HG03460 (cell line): Measurements from ENCODE around the gene ABCD1.
"Not testable (repeated sequence)": the region's sequence is repeated elsewhere in the genome, so short reads cannot be mapped to it uniquely, and the experiment has no call there.

Experiments used
- ATAC-seq: cut with Tn5 transposase; IDR thresholded peaks from one replicate; pipeline ENCODE4 v1.9.1; 2021; ENCODE audit not compliant: unreplicated experiment

ABCD1 gene

GRCh38 chrX:153707406-153707805, 17.2 kb upstream of the ABCD1 start:
- no peak for ATAC-seq

DNA sequence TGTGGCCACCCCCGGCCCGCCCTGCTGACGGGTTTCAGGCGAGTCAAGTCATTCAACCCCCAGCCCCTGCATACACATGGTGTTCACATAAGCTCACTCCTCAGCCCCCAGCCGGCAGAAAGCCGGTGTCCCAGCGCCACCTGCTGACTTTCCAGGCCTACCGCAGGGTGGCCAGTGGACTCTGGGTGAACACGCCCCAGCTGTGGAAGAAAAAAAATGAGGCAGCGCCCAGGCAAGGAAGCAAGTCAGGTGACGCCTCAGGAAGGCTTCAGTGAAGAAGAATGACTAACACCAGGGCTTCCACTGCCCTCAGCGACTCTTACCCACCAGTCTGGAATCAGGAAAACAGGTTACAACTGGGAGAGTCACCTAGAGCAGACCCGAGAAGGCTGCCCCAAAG, 16.2 kb upstream of the ABCD1 start:
- no peak for ATAC-seq

- ATAC-seq = no peak
Observed at GRCh38 chrX:153709726-153710674, 14.7 kb upstream of the ABCD1 start.

GRCh38 chrX:153714256-153714655, 10.4 kb upstream of the ABCD1 start:
- ATAC-seq = no peak

- ATAC-seq = no peak
Observed at GRCh38 chrX:153717445-153717844, 7.2 kb upstream of the ABCD1 start.

- no peak for ATAC-seq
Observed at GRCh38 chrX:153719238-153719637, 5.4 kb upstream of the ABCD1 start.

DNA sequence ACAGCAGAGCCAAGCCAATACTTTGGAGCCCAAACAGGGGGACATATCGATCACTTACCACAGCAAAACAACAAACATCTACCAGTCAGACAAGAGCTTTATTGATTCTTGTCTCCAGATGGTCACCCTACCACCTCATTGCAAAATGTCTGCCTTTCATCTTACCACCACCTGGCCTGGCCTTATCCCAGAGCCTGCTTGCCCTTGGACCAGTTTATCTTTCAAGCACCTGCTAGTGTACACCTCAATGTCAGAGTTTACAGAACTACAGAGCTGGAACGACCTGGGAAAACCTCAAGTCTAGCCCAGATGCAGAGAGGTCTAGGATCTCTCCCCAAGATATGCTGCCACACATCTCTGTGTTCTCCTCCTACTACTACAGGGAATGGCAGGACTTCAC, 5.0 kb upstream of the ABCD1 start:
- no peak for ATAC-seq

- no peak for ATAC-seq
Observed at GRCh38 chrX:153722704-153723350, 1.8 kb upstream of the ABCD1 start.

- peak; percentile 31 for ATAC-seq
Observed at GRCh38 chrX:153723351-153724251, 1.1 kb upstream of the ABCD1 start.

GRCh38 chrX:153725039-153725831, 579 bp downstream of the ABCD1 start:
- no peak for ATAC-seq

- no peak for ATAC-seq
Observed at GRCh38 chrX:153725832-153726285, 1.2 kb downstream of the ABCD1 start.

DNA sequence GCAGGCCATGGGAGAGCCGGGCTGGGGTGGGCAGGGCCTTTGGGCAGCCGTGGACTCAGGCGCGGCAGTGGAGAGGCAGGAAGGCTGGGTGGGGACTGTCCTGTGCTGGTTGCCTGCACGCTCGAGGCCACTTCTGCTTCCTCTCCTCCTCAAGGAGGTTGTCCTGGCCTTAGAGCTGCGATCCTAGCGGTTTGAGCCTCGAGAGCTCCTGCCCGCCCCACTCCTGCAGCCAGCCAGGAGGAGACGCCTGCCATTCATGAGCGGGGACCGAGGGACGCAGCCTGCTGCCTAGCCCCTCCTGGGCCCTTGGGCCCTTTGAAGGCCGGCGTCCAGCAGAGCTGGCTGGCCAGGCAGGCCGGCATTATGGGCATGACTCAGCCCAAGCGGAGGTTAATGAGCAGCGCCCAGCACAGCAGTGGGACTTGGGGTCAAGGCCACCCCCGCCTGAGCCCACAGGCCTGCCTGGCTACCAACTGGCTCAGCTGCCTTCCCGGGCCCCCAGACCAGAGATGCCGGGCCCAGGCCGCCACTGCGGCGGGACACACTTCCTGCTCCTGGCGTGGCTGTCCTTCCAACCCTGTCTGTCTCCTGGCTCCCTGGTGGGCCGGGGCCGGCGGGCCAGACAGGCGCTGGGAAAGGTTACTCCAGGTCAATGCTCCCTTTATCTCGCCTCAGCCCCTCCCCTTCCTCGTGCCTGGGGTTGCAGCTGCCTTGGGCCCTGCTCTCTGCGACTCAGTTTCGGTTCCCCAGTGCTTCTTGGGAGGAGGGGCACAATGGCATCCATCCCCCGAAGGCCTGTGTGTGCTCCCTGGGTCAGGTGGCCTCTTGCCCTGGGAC, 1.8 kb downstream of the ABCD1 start:
- peak; percentile 57 for ATAC-seq

GRCh38 chrX:153727123-153727931, 2.7 kb downstream of the ABCD1 start:
- ATAC-seq = no peak

GRCh38 chrX:153728095-153728494, 3.4 kb downstream of the ABCD1 start:
- ATAC-seq = no peak

DNA sequence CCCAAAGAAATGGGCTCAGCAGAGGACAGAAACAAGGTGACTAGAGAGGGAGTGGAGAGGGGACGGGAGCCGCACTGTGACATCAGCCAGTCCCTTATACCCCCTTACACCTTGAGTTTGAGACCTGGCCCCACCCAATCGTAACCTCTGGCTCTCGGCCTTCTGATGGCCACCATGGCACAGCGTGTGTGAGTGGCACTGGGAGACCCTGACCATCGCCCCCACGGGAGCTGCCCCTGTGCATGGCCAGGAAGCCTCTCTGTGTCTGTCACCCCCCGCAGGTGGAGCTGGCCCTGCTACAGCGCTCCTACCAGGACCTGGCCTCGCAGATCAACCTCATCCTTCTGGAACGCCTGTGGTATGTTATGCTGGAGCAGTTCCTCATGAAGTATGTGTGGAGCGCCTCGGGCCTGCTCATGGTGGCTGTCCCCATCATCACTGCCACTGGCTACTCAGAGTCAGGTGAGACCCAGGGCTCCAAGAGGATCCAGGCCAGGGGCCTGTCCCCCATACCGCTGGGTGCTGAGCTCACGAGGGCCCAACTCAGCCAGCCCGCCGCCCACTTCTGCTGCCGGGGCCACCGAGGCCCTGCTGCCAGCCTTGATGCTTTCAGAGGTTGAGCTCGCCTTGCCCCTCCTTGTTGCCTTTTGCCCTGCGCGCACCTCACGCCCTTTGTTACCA, 4.4 kb downstream of the ABCD1 start:
- ATAC-seq = no peak

- ATAC-seq = not testable (repeated sequence)
Observed at GRCh38 chrX:153730115-153730514, 5.5 kb downstream of the ABCD1 start.

GRCh38 chrX:153731117-153731844, 6.6 kb downstream of the ABCD1 start:
- no peak for ATAC-seq
